HL-60 (cell line): ENCODE results near the gene CYP4B1.

Source experiments
- CTCF ChIP-seq: IDR thresholded peaks from one replicate; pipeline ENCODE4 v1.5.1; 2011; ENCODE audit warnings: low read length, control low read depth, inconsistent platforms; ENCODE audit not compliant: insufficient read depth
- REST ChIP-seq: IDR thresholded peaks from 2 replicates; pipeline ENCODE4 v1.6.1; 2012; ENCODE audit warnings: low read depth; ENCODE audit not compliant: insufficient replicate concordance

DNA sequence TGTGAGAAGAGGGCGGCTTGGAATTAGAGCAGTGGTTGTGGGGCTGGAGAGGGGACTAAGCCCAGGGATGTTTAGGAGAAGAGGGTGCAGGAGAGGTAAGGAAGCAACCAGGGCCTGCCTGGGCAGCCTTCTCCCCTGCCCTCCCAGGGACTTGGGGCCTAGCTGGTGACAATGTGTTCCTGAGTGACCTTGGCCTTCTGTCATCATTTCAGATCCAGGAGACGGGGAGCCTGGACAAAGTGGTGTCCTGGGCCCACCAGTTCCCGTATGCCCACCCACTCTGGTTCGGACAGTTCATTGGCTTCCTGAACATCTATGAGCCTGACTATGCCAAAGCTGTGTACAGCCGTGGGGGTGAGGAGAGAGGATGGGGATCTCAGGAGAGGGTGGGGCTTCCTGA is 11.8 kb downstream of the CYP4B1 start:
- TF ChIP-seq CTCF = no peak
- TF ChIP-seq REST = no peak
